HFF-Myc (cell line): ENCODE results near the gene FBXL4.

ENCODE experiments used
- DNase-seq: peaks from one replicate; pipeline ENCODE4 v3.0.0-alpha.2; 2011; ENCODE audit warnings: low read depth; ENCODE audit errors: extremely low read depth
- H3K4me3 ChIP-seq: replicated peaks from 2 replicates; pipeline ENCODE4 v1.5.1; 2011; ENCODE audit warnings: low read depth, mild to moderate bottlenecking, control low read depth, low read length
- CTCF ChIP-seq: IDR thresholded peaks from 2 replicates; pipeline ENCODE4 v1.5.1; 2012; ENCODE audit warnings: mild to moderate bottlenecking, low read depth, low read length, control low read depth; ENCODE audit errors: missing control alignments

Gene FBXL4

DNA sequence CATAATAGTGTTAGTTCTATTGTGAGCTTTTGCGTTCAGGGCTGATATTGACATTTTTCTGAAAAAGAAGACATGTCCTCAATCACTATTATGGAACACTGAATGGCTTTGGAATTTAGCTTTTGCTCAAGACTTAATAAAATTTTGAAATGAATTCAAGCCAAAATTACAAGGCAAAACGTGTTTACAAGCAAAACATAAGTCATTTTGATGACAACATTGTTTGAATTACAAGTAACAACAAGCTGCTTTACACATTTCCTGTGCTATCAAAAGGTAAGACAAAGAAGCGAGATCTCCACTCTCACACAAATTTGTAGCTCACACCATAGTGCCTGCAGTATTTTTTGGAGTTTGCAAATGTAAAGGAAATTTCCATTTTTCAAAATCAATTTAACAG is 75.9 kb downstream of the FBXL4 start:
- DNase-seq: no peak
- H3K4me3 ChIP-seq: no peak overlapping the region
- no peak for TF ChIP-seq CTCF

GRCh38 chr6:98871057-98871456 is 76.7 kb downstream of the FBXL4 start:
- no peak overlapping the region for H3K4me3 ChIP-seq
- no peak for TF ChIP-seq CTCF
- no peak for DNase-seq

GRCh38 chr6:98864497-98864896 is 83.2 kb downstream of the FBXL4 start:
- no peak for DNase-seq
- H3K4me3 ChIP-seq: no peak overlapping the region
- TF ChIP-seq CTCF: no peak

DNA sequence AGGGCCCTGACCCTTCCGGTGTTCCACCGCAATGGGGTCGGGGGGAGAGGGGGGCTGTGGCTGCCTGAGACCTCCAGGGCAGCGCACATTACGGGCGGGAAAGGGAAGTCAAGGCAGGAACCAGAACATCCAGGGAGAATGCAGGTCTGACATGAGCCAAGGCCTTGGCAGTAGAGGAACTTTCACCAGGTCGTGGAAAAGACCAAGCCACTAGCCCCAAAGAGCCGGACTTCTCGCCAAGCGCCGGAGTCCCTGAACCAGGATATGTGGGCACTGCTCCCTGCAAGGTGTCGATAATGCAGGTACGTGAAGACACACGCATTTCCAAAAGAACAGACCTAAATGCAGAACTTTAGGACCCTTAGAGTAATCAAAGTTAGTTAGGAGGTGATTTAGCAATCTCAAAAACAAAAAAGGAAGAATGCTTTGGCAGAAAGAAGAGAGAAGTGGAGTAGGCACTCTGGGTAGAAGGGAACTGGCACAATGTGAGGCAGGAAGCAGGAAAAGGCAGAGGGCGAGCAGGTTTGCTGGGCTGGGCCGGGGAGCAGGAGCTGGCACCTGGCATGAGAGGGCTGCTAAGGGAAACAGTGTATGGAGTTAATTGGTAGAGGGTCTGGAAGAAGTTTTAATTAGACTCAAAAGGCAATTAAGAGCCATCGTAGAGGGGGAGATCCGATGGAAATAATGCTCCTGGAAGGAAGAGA is 99.1 kb downstream of the FBXL4 start:
- H3K4me3 ChIP-seq: no peak overlapping the region
- DNase-seq: no peak
- TF ChIP-seq CTCF: no peak

DNA sequence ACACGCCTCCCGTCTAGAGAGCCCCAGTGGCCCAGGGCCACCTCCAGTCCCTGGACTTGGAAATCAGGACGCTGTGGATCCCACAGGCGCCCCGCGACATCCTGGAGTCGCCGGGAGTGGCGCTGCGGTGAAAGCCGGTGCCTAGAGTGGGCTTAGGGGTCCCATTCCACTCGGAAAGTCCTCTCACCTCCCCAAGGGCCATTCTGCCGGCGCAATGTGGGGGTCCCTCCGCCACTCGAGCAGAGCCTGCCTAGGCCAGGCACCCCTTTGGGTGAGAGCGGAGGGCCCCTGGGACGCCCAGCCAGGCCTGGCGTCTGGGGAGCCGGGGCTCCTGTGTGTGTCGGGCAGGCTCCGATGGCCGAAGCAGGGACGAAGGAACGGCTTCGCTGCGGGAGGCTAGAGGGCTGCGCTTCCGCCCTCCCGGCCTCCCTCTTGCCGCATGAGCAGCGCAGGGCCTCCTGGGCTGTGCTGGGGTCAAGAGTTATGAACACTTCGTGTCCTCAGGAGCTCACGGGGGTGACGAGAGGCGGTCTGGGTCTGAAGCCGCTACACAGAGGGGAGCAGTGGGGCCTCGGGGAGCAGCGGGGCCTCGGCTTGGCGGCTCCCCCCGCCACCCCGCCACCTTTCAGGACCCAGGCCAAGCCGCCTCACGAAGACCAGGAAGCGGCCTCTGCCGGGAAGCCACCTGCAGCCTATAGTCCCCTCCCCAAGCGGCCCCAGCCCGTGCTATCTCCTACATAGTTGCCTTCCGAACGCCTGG is 99.8 kb downstream of the FBXL4 start:
- no peak overlapping the region for H3K4me3 ChIP-seq
- no peak for DNase-seq
- no peak for TF ChIP-seq CTCF

- no peak for TF ChIP-seq CTCF
- no peak for DNase-seq
- H3K4me3 ChIP-seq: no peak overlapping the region
Observed at GRCh38 chr6:98847416-98847778, 100.3 kb downstream of the FBXL4 start.
